Hypothalamus (tissue), 51 donors: ENCODE measurements around the gene TES.
A peak's percentile ranks its signal among the peaks of the same experiment; 100 is the strongest.
"Not testable (repeated sequence)": the region's sequence is repeated elsewhere in the genome, so short reads cannot be mapped to it uniquely, and the experiment has no call there.

Experiments
- DNase-seq, 51 donors: peaks; one replicate each; lab custom pipeline; 2025; lab: John Stamatoyannopoulos, UW

The TES gene

DNA sequence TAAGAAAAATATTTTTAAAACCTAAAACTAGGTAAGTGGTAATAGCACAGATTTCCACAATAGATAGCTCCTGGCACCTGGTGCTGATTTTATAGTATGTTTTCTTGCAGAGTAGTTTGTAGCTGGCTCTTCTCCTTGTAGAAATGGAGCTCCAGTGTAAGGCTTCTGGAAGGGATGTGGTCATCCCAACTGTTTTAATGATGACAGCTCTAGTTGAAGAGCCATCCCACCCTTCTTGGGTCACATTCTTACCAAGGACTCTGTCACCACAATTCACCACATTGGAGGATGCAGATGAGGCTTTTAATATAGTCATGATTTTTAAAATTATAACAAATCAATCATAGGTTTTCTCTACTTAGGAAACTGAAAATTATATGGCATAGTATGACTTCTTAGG is 31.0 kb downstream of the TES start:
- no peak for DNase-seq

DNA sequence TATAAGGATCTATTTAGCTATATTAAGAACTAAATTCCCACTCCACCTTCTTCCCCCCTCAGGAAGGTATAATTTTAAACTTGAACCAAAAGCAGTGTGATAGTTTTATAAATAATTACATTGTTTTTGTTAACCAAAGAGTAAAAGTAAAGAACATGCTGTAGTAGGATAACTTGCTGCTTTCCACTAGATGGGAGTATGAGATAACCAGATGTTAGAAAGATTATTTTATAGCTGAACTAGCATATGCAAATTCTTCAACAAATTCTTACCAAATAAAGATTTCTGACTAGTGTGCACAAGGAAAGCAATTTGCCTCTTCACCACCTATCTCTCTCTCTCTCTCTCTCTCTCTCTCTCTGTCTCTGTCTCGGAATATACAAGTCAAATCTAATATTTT is 31.8 kb downstream of the TES start:
- no peak for DNase-seq

DNA sequence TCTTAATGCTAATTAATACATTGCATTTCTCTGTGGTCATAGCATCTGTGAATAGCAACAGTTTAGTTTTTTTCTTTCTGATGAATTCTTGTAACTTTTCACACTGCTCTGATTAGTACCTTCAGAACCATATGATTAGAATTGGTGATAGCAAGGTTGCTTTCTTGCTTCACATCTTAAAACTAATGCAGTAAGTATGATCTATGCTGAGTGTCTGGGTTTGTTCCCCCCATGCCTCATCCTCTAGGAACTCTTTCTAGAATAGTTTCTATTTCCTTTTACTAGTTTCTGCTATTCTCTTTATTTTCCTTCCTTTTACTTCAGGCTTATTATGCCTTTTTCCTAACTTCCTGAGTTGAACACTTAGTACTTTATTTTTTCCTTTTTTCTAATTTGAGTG is 32.4 kb downstream of the TES start:
- no peak for DNase-seq

DNA sequence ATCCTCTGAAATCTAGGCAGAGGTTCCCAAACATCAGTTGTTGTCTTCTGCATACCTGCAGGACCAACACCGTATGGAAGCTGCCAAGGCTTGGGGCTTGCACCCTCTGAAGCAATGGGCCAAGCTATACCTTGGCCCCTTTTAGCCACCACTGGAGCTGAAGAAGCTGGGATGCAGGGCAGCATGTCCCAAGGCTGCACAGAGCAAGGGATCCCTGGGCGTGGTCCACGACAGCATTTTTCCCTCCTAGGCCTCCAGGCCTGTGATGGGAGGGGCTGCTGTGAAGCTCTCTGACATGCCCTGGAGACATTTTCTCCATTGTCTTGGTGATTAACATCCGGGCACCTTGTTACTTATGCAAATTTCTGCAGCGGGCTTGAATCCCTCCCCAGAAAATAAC is 34.5 kb downstream of the TES start:
- DNase-seq = not testable (repeated sequence)

DNA sequence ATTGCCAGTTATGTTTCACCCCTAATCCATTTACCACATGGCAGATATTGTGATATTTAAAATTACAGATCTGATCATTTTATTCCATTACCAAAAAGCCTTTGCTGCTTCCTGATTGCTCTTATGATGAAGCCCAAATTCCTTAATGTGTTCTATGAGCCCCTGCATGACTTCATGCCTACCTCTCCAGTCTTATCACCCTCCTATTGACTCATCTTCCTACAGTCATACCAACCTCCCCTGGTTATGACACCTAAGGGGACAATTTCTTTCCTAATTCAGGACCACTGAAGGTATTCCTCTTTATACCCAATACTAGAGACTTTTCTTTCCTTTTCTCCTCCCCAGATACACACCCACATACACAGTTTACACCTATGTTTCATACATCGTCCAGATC is 36.0 kb downstream of the TES start:
- no peak for DNase-seq

DNA sequence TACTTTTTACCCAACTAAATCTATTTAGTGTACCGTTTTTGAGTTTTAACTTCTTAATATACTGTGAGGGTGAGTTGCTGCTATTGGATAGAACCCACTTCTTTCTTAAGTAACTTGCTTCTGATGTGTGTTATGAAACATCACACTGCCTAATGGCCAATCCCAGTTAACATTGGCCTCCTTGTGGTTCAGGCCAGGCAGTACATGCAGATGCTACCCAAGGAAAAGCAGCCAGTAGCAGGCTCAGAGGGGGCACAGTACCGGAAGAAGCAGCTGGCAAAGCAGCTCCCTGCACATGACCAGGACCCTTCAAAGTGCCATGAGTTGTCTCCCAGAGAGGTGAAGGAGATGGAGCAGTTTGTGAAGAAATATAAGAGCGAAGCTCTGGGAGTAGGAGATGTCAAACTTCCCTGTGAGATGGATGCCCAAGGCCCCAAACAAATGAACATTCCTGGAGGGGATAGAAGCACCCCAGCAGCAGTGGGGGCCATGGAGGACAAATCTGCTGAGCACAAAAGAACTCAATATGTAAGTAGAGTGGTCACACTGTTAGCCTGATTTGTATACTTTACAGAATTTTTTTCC is 39.7 kb downstream of the TES start:
- no peak for DNase-seq

DNA sequence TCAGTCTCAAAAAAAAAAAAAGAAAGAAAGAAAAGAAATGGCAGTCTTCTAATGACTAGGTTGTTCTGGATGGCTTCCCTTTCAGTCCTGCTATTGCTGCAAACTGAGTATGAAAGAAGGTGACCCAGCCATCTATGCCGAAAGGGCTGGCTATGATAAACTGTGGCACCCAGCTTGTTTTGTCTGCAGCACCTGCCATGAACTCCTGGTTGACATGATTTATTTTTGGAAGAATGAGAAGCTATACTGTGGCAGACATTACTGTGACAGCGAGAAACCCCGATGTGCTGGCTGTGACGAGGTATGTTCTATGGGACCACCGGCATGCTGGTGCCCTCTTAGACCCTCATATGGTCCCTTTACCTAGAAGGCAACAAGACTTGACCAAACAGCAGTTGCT is 41.3 kb downstream of the TES start:
- no peak for DNase-seq

DNA sequence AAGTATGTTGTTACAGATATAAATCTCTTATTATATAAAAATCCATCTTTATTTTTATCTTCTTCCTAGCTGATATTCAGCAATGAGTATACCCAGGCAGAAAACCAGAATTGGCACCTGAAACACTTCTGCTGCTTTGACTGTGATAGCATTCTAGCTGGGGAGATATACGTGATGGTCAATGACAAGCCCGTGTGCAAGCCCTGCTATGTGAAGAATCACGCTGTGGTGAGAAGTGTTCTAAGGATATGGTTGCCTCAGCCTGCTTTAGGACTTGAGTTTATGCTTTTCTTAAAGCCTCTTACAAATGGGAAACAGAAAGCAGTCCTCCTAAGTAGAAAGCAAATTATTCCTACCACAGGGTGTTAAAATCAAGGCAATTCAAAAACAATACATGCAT is 41.9 kb downstream of the TES start:
- DNase-seq = no peak

DNA sequence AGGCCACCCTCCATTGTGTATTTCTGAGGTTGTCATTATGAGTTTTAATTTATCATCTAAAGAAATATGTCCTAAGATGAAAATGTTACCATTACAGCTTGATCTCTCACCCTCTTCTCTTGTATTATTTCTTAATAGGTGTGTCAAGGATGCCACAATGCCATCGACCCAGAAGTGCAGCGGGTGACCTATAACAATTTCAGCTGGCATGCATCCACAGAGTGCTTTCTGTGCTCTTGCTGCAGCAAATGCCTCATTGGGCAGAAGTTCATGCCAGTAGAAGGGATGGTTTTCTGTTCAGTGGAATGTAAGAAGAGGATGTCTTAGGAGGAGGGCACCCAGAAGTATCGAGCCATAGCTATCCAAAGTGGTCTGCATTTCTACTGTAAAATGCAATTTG is 46.8 kb downstream of the TES start:
- DNase-seq = no peak

DNA sequence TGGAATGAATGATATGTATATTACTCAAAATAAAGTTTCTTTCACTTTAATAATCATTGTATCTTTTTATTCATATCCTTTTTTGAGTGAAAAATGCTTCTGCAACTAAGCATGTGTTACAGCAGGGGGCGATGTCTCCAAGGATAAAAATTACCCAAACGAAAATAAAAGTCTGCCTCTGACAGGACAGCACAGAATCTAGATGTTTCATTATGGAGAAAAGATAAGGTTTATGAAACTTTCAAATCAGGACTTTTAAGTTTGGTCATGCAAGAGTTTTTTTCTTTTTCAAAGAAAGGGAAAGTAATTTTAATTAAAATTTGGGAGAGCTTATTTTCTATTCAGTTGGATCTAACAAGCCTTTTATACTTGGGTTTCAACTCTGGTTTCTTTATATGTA is 48.4 kb downstream of the TES start:
- DNase-seq = peak in 12 of 51 donors; percentile 2 to 68 (median 20)

DNA sequence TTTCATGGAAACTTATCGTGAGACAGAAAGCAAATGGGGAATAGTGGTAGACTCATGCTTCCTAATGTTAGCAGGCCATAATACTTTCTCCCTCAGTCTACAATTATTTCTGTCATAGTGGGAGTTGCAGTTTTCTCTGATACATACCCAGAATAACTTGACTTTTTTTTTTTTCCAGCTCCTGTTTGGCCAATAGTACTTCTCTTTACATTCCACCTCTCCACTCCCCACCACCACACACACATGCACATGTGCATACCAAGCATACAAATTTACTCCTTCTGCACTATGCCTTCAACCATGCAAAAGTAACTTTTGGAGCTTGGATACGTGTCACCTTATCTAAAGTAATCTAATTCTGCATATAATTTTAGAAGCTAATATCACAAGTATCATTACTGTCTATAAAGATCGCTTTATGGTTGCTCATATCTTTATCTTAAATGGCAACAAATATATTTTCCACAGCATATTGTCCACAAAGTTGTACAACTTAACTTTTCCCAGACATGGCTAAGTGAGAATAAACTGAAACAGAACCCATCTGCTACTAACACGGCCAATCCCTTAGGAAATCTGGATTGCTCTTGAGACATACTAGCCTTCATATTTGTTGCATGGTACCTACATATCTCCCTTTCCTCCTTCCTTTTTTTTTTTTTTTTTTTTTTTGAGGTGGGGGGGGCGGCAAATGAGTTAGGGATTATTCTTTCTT is 49.0 kb downstream of the TES start:
- no peak for DNase-seq

DNA sequence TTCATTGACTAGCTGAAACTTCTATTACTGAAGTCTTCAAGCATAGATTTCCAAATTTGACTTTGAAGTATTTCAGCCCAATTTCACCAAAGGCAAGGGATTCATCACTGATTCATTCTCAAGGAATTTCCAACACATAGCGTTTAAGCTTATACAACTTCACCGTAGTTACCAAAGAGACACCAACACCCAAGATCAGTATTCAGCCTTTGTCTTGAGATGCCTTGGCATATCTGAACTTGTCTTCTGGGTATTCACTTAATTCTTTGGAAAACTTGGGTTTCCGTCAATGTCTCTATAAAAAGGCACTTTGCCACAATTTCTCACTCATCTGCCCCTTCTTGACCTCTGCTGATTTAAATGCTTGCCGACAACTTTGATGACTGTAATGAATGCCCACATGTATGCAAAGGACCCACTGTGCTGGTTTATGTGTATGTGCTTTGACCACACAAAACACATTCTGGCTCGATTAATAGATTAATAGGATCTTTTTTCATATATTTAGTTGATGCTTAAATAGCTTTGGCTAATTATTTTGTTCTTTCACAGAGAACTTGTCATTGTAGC is 49.6 kb downstream of the TES start:
- no peak for DNase-seq

DNA sequence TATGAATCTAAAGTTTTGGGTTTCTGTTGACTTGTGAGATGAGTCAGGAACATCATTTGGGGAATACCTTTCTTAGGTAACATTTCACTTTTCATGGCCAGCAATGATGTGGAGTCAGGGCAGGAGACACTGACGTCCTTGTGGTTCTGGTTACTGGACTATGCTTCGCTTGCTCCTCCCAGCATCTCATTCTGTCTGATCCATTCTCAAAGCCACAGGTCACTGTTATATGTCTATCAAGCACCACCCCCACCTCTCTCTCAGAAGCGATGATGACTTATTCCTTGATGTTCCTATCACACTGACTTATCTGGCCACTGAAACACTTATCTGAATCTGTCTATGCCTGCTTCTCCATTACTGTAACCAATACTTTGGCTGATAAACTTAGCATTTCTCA is 51.6 kb downstream of the TES start:
- no peak for DNase-seq

DNA sequence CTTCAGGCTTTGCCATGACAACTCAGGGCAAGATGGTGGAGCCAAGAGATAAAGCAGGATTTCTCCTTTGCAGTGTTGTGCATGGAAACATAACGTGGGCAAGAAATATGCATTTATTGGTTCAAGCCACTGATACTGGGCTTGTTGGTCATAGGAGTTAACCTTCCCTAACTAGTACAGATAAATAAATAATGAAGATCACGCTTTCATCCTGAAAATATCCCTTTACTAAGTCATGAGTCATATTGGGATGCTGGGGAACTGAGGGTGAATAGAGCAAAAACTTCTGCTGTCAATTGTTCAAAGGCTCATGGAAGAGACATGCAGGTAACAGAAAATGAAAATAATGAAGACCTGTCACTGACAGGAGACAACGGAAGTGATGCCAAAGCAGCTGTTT is 55.5 kb downstream of the TES start:
- DNase-seq = no peak

DNA sequence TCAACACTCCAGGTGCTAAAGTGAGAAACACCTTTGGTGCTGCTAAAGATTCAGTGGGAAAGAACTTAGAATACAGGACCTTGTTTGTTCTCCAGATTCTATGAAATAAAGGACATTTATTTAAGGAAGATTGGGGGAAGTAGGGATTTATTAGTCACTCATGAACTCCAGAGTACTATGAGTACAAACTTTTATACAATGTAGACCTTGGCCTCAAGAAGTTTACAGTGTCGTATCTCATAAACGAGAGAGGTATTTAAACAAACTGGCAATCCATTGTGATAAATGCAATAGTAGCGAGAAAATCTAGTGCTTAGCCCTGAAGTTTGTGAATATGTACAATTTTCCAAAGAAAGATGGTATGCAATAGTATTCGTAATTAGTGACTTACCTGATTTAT is 59.1 kb downstream of the TES start:
- no peak for DNase-seq

DNA sequence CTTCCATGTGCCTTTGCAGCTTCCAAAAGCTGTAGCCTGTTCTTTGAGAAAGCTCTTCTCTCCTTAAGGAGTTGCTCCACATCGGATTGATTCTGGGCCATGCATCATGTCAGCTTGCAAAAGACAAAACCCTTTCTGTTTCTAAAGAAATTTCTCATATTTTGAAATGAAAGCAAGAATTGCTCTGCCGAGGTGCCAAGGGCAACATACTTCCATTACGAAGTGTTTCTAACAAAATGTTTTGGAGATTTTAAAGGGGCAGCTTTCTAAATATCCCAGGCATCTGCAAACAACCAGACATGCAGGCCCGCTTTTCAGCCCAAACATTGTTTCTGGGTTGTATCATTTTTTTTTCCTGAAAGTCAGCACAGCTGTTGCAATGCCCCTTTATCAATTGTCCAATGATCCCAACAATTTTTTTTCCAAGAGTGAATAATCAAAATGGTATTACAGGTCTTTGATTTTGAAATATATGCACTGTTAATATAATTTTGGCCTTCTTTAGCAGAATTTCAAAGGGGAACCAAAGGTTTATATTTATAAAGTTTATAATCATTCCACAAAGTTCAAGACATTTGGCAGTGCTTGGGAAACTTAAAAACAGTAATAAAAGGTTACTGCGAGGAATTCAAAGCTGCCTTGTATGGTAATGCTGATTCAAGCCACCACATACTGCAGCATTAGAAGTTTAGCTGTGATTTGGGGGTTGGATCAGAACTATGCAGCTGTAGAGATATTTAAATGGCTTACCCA is 61.0 kb downstream of the TES start:
- no peak for DNase-seq

DNA sequence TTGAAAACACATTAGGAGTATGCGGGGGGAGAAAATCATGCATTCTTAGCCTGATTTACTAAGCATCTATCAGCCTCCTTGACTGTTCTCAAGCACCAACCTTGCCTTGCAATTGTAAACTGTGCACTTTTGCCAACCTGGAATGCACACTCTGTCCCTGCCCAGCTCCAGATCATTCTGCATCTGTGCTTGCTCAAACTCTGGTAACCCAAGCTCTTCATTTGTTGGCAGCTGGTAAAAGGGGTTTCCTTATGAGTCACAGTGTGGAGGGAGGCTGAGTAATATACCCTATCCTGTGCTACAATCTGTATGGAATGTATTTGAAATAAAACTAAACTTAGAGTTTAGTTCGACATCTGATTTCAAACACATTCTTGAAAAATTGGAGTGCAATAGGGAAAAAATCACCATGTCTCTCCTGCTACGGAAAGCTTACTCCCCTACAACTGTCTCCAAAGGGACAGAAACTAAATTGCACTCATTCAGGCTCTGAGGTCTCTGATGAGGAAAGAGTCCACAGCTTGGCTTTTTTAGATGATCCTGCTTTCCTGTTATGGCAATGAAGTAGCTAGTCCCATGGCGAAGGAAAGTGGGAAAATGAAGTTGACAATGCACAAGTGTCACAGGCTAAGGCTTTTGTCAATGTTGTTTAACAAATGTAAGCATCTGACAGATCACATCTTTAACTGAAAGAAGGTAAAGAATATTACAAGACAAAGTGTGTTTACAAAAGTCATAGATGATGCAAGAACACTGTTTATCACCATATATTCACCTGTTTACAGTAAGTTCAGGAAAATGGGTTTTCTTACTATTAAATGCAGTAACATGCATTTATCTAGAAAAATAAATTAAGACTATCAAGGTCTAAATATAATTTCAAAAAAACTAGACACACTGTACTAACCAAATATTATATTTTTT is 61.9 kb downstream of the TES start:
- peak in 5 of 51 donors; percentile 0 to 37 (median 16) for DNase-seq

DNA sequence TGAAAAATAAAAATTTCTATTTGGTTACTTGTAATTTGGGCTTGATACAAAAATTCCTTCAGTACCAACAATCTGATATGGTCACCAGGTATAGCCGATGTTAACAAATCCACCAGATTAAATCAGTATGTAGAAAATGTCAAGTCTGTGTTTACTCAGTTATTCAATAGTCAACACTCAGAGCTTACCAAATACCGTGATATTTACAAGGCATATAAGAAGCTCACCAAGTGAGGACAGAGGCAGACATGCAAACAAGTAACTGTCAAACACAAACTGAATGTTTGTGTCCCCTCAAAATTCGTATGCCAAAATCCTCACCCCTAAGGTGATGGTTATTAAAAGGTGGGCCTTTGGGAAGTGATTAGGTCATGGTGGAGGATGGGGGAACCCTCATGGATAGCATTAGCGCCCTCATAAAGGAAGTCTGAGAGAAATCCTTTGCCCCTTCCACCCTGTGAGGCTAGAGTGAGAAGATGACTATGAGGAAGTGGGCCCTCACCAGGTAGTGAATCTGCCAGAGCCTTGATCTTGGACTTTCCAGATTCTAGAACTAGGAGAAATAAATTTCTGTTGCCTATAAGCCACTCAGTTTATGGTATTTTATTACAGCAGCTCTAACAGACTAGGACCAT is 63.1 kb downstream of the TES start:
- no peak for DNase-seq

DNA sequence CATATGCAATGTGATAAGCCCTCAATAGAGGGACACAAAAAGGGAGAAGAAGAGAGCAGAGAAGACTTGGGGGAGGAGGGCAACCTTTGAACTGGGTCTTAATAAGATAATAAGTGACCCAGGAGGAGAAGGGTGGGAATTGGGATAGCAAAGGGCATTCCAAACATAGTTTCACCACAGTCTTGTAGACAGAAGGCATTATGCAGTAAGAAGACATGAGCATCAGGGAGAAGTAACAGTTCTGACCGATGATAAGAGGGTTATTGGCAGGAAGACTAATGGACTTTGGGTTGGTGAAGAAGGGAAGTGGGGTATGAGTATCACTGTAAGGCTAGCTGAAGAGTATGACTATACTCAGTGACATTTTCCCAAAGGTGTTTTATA is 63.6 kb downstream of the TES start:
- DNase-seq = no peak

DNA sequence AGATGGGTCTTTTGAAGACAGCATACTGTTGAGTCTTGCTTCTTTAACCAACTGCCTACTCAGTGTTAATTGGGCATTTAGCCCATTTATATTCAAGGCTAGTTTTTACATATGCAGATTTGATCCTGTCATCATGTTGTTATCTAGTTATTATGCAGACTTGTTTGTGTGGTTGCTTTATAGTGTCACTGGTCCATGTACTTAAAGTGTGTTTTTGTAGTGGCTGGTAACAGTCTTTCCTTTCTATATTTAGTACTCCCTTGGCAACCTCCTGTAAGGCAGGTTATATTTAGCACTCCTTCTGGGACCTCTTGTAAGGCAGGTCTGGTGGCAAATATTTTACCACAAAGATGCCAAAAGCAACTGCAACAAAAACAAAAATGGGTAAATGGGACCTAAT is 66.7 kb downstream of the TES start:
- no peak for DNase-seq
